Thyroid gland (tissue), 4 donors: ENCODE measurements around the gene GSTT4. TPM values are rescaled to one million over a fixed set of nuclear protein-coding genes. Genes with fewer than 3 reads are reported as not detected.

Source experiments
- DNase-seq, 2 donors: peaks; one replicate each; pipeline ENCODE4 v3.0.0-alpha.2; 2019
- H3K27ac ChIP-seq, 3 donors: fragments of 200-600 bp; sonication (generic); 1 replicate in 2 of 3; 2 replicates in 1 of 3; pipeline ENCODE4 v1.5.1; 2016 to 2019; ENCODE audit warnings: mild to moderate bottlenecking in 1 of 3, moderate library complexity in 1 of 3
- H3K27me3 ChIP-seq: fragments of 200-600 bp; sonication (generic); one replicate; pipeline ENCODE4 v1.5.1; 2019
- H3K36me3 ChIP-seq, 2 donors: fragments of 200-600 bp; sonication (generic); one replicate each; pipeline ENCODE4 v1.5.1; 2016 to 2019
- H3K4me1 ChIP-seq, 2 donors: fragments of 200-600 bp; sonication (generic); one replicate each; pipeline ENCODE4 v1.5.1; 2017 to 2019
- H3K4me3 ChIP-seq, 3 donors: fragments of 200-600 bp; sonication (generic); replicated peaks in 1 of 3; 1 replicate in 2 of 3; 2 replicates in 1 of 3; pipeline ENCODE4 v1.5.1; 2016; ENCODE audit warnings: mild to moderate bottlenecking in 1 of 3
- H3K9me3 ChIP-seq: fragments of 200-600 bp; sonication (generic); one replicate; pipeline ENCODE4 v1.5.1; 2017
- POLR2A ChIP-seq, 2 donors: fragments of 450-650 bp; IDR thresholded peaks; one replicate each; pipeline ENCODE4 v1.6.1; 2017; ENCODE audit warnings: antibody characterized with exemption in 2 of 2, mild to moderate bottlenecking in 2 of 2, moderate library complexity in 1 of 2
- WGBS, 2 donors: methylation state at CpG; one replicate each; pipeline ENCODE4 v1.1.5; 2017; 5-methylcytosine and 5-hydroxymethylcytosine counted together
- intact Hi-C: fragments of 100-400 bp; cut with DNase I; formaldehyde crosslinking; loops from one replicate; pipeline ENCODE4 v1.15.1; 2023
- total RNA-seq, 4 donors: library from RNA; depleted of rRNA; stranded (reverse); fragments of >200 nt; gene quantifications; one replicate each; pipeline ENCODE4 v1.2.3, GENCODE V29; 2016
- TF ChIP-seq, protein P1 (sequence below), 6 experiments: fragments of 200-600 bp in 3 of 6; fragments of 450-650 bp in 3 of 6; sonication (generic) in 3 of 6; IDR thresholded peaks; one replicate each; pipeline ENCODE4 v1.5.1; 2016 to 2019; ENCODE audit warnings: antibody characterized with exemption in 6 of 6, mild to moderate bottlenecking in 2 of 6, inconsistent platforms in 1 of 6, moderate library complexity in 1 of 6

The GSTT4 gene
- total RNA-seq, 4 donors from 2014 or later = not detected

DNA sequence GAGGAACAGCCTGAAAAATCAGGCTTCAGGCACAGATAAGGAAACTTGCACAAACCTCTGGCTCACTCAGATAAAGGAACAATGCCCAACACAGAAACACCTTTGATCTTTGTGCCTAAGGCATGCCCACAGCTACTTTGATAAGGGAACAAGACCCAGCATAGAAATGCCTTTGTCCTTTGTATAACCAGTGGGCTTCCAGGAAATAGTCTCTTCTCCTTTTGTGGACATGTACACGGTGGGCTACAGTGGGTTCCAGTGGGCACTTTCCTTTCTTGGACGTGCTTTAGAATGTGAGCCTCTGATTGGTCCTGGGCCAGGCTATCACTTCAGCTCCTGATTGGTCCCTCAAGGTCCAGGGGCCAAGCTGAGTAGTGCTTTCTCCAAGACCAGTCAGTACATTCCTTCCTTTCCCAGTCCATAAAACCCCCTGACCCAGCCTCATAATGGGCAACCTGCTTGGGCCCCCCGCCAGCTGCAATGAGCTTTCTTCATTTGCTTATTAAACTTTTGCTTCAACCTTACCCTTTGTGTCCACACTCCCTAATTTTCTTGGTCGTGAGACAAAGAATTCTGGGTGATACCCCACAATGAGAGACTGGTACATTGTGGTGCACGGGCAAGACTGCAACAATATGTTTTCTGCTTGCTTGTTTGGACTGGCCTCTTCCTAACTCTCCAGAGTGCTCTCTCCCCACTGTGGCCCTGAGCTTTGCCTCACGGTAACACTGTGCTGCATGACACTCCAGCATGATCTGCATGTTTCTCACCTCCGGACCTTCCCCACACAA lies 4.2 kb upstream of the GSTT4 start:
- intact Hi-C loops = loop anchor here (5.0 kb wide), 1 partner anchor 93 kb away; no protein-coding TSS in a partner anchor
- no peak for TF ChIP-seq POLR2A (IDR thresholded peaks at IDR 0.05)
- TF ChIP-seq, protein P1, sequence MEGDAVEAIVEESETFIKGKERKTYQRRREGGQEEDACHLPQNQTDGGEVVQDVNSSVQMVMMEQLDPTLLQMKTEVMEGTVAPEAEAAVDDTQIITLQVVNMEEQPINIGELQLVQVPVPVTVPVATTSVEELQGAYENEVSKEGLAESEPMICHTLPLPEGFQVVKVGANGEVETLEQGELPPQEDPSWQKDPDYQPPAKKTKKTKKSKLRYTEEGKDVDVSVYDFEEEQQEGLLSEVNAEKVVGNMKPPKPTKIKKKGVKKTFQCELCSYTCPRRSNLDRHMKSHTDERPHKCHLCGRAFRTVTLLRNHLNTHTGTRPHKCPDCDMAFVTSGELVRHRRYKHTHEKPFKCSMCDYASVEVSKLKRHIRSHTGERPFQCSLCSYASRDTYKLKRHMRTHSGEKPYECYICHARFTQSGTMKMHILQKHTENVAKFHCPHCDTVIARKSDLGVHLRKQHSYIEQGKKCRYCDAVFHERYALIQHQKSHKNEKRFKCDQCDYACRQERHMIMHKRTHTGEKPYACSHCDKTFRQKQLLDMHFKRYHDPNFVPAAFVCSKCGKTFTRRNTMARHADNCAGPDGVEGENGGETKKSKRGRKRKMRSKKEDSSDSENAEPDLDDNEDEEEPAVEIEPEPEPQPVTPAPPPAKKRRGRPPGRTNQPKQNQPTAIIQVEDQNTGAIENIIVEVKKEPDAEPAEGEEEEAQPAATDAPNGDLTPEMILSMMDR (IDR thresholded peaks at IDR 0.05) = no peak

DNA sequence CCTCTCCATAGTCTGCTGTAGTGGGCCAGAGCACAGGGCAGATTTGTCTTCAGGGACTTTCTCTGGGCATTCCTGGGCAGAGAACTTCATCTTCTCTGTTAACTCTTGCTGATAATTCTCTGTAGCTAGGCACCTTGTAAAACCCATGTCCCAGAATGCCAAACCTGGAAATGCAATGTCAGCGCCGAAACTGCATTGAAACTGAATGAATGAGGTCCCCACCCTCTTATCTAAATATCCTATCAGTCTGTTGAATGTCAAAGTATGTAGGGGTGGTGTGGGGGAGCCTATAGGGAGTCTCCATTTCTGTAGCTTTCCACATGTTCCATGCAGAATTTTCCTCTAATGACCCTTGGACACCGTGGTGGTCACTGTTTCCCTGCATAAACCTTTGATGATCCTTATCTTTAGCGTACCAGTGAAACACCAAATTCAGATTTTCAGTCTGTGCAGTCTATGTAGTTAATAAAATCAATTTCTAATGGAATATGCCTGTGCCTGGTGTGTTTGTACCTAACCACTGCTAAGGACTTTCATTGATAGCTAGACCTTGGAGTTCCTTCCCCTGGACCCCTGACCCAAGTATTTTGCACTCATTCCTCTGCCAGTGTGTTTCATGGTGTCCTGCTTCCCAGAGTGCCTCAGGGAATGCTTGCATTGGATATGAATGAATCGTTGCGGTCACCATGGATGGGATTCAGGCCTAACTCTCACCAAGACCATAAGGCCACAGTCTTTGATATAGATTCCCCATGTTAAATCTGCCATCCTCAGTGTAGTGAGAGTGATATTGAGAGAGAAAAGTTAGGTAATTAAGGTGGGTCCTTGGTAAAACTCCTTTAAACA lies 3.4 kb upstream of the GSTT4 start:
- TF ChIP-seq, protein P1 (IDR thresholded peaks at IDR 0.05) = no peak
- TF ChIP-seq POLR2A (IDR thresholded peaks at IDR 0.05) = no peak
- Histone ChIP-seq H3K4me3 (no peak overlapping the region), H3K4me1 (peaks cover 8 to 19% of the 10 kb centered on the region in 2 donors), H3K27ac (no peak overlapping the region), H3K27me3 (no peaks in the 10 kb centered on the region), H3K36me3 (no peaks in the 10 kb centered on the region), H3K9me3 (no peaks in the 10 kb centered on the region)
- no peak for DNase-seq
- intact Hi-C loops = loop anchor here (5.0 kb wide), 1 partner anchor 94 kb away; no protein-coding TSS in a partner anchor
- WGBS, 2 donors = 87 to 90% methylated on average over 6 of the region's 6 CpGs

More for the DNA sequence above, 4.2 kb upstream of the GSTT4 start:
- Histone ChIP-seq H3K27ac (no peak overlapping the region), H3K27me3 (no peaks in the 10 kb centered on the region), H3K4me3 (no peak overlapping the region), H3K9me3 (no peaks in the 10 kb centered on the region), H3K4me1 (peaks cover 8 to 19% of the 10 kb centered on the region in 2 donors), H3K36me3 (no peaks in the 10 kb centered on the region)
- no peak for DNase-seq
- WGBS, 2 donors = 88 to 90% methylated on average over 7 of the region's 7 CpGs

DNA sequence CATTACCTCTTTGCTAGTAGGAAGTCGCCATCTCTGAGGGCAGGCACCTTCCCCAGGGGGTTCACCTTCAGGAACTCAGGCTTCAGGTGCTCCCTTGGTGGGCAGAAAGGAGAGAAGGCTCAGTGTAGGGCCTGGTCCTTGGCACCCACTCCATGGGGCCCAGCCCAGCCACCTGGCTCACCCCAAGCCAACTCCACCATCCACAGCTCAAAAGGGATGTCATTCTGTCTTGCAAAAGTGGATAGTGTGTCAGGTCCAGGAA lies 2.7 kb upstream of the GSTT4 start:
- Histone ChIP-seq H3K4me1 (peaks cover 4 to 12% of the 10 kb centered on the region in 2 donors), H3K4me3 (no peak overlapping the region), H3K9me3 (no peaks in the 10 kb centered on the region), H3K27ac (no peak overlapping the region), H3K36me3 (no peaks in the 10 kb centered on the region), H3K27me3 (no peaks in the 10 kb centered on the region)
- no peak for TF ChIP-seq POLR2A (IDR thresholded peaks at IDR 0.05)
- TF ChIP-seq, protein P1 (IDR thresholded peaks at IDR 0.05) = no peak
- 92 to 100% methylated on average over 1 of the region's 1 CpG for WGBS, 2 donors
- intact Hi-C loops = loop anchor here (5.0 kb wide), 1 partner anchor 94 kb away; no protein-coding TSS in a partner anchor
- DNase-seq = no peak

DNA sequence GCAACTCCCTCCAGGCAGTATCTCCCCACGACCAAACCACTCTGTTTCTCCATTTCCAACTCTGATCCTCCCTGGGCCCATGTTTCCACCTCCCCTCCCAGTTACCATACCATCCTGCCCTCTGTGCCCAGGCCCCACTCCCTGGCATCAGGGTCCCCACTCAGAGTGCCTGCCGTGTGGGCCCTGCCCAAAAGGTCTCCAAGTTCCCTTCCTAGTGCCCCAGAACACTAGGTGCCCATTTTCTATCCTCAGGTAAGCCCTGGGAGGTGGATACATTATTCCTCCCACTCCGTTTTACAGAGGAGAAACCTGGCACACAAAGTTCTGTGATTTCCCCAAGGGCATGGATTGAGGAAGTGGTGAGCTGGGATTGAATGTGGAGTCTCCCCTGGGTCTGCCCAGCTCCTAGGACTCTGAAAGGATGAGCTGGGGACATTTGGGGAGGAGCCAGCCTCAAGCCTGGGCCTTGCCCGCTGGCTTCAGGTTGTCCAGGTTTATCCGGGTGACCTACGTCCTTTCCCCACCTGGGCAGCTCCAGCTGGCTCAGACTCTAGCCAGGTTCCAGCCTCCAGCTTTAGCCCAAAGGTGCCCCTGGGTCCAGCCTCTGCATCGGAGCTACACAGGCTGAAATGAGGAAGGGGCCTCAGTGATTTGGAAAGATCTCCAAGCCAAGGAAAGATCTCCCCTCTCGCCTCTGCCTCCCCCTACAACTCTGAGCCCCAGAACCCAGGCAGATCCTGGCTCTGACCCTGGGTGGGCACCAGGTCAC lies 2.2 kb upstream of the GSTT4 start:
- WGBS, 2 donors = 87 to 89% methylated on average over 8 of the region's 8 CpGs
- peaks cover 4 to 9% of the 10 kb centered on the region in 2 donors for H3K4me1 ChIP-seq
- intact Hi-C loops = loop anchor here (5.0 kb wide), 1 partner anchor 95 kb away; no protein-coding TSS in a partner anchor
- no peak overlapping the region for H3K4me3 ChIP-seq
- H3K9me3 ChIP-seq = no peaks in the 10 kb centered on the region
- no peak for TF ChIP-seq POLR2A (IDR thresholded peaks at IDR 0.05)
- TF ChIP-seq, protein P1 (IDR thresholded peaks at IDR 0.05) = no peak
- DNase-seq = no peak
- H3K27ac ChIP-seq = no peak overlapping the region
- H3K27me3 ChIP-seq = no peaks in the 10 kb centered on the region
- no peaks in the 10 kb centered on the region for H3K36me3 ChIP-seq
